ENCODE data around the gene ACOT8.
"Not testable (repeated sequence)": the region's sequence is repeated elsewhere in the genome, so short reads cannot be mapped to it uniquely, and the experiment has no call there.

Gene ACOT8

DNA sequence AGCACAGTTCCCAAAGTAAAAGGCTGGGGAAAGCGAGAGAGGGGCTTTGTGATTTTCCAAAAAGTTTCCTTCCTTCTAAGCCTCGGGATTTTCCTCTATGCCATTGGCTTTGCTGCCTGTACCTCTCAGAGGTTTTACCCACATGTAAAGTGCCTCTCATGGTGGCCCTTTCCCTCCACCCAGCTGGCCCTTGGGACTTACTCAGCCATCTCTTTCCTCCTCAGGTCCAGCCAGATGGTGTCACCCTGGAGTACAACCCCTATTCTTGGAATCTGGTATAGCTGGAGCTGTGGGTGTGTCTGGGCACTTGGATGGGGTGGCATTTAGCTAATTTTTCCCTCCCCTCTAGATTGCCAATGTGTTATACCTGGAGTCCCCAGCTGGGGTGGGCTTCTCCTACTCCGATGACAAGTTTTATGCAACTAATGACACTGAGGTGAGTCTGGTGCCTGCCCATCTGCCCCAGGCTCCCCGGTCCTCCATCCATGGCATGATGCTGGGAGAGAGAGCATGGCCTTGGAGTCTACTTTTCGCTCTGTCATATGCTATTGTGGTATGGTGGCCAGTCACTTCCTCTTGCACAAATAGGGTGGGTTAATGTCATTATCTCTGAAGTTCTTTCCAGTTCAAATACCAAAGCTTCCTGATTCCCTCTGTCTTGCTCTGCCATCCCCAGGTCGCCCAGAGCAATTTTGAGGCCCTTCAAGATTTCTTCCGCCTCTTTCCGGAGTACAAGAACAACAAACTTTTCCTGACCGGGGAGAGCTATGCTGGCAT is 35.0 kb upstream of the ACOT8 start:
- H3K27ac Mint-ChIP-seq, result peak overlapping the region; percentile 88
- peaks cover 49% of the 10 kb centered on the region for H3K4me1 Mint-ChIP-seq
- peaks cover 25% of the 10 kb centered on the region for H3K36me3 Mint-ChIP-seq
- H3K9me3 Mint-ChIP-seq, result no peaks in the 10 kb centered on the region
- no peak for ATAC-seq
- peak overlapping the region; percentile 90 for H3K4me3 Mint-ChIP-seq
- no peaks in the 10 kb centered on the region for H3K27me3 Mint-ChIP-seq

DNA sequence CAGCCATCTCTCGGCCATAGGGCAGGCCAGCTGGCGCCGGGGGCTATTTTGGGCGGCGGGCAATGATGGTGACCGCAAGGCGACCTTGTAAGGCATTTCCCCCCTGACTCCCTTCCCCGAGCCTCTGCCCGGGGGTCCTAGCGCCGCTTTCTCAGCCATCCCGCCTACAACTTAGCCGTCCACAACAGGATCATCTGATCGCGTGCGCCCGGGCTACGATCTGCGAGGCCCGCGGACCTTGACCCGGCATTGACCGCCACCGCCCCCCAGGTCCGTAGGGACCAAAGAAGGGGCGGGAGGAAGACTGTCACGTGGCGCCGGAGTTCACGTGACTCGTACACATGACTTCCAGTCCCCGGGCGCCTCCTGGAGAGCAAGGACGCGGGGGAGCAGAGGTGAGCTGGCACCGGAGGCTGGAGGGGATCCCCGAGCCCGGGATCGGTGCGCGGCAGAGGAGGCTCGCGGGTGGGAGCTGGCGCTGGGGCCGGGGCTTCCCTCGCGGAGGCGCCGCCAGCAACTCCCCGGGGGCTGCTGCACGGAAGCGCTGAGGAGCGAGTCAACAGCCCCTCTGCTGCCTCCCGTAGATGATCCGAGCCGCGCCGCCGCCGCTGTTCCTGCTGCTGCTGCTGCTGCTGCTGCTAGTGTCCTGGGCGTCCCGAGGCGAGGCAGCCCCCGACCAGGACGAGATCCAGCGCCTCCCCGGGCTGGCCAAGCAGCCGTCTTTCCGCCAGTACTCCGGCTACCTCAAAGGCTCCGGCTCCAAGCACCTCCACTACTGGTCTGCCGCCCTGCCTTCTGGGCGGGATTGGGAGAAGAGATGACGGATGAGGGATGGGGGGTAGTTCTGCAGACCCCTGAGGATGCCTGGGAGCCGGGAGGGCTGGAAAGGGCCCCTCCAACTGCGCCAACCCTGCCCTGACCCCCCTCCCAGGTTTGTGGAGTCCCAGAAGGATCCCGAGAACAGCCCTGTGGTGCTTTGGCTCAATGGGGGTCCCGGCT is 34.1 kb upstream of the ACOT8 start, which contains the start of the genes CTSA and NEURL2:
TSS of gene CTSA (plus strand) at position 351 of the 999 bp plus-strand sequence. CDS start at position 585, 234 bp downstream.
TSS of gene NEURL2 (minus strand) at position 224 of the 999 bp plus-strand sequence. CDS start at position 7, 217 bp downstream.
- peak; percentile 90 for ATAC-seq
- Mint-ChIP-seq H3K9me3 (no peaks in the 10 kb centered on the region), H3K4me3 (peak within 1 kb of the TSS; percentile 90), H3K36me3 (peaks cover 20% of the 10 kb centered on the region), H3K27ac (peak within 1 kb of the TSS; percentile 88), H3K27me3 (no peaks in the 10 kb centered on the region), H3K4me1 (peaks cover 56% of the 10 kb centered on the region)

DNA sequence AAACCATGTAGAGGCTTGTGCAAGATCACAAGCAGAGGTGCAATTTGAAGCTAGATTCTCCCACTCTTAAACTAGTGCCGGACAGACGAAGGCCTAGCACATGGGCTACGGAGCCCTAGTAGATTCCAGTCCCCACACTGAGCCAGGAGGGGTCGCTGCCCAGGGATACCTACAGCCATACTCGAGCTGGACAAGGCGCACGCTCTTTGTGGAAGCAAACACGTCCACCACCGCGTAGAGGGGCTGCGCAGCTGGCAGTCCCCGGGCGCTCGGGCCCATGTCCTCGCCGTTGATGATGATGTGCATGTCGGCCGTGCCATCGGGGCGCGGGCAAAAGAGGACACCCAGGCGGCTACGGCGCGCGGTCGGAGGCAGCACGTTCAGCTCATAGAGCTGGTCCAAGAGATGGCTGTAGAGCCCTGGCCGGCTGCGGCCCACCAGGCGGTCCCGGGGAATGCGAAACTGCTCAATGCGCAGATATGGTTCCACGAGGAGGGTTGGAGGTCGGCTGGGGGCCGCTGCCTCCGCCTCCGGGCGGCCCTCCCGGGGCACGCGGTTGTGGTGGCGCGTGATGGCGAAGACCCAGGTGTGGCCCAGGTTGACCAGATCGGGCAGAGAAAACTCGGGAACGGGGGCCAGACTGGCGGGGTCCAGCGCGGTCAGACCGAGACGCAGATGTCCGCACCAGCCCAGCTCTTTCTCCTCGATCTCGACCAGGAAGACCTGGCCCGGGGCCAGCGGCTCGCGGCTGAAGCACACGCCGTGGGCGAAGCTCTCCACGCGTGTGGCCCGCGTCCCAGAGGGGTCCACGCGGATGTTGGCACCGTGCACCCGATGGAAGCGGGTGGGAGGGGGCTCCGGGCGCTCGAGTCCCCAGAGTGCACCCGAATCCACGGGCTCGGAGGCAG is 33.1 kb upstream of the ACOT8 start:
- peak; percentile 18 for ATAC-seq
- peaks cover 58% of the 10 kb centered on the region for H3K4me1 Mint-ChIP-seq

DNA sequence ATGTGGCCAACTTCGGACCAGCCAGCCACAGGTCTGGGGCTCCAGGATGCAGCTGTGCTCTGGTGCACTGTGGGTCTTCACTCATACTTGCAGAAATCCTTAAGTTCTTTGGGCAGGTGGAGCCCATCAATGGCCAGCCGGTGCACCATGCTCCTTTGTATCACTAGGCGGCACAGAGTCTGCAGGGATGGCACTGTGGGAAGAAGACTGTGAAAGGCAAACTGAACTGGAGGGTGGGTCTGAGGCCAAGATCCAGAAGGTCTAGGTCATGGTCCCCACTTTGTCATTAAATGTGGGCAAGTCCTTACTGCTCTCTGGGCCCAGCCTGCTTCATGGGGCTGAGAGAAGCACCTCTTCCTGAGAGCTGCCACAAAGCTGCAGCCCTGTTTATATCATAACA is 31.5 kb upstream of the ACOT8 start:
- H3K27ac Mint-ChIP-seq, result peak overlapping the region; percentile 88

More for the DNA sequence above, 33.1 kb upstream of the ACOT8 start:
- peak overlapping the region; percentile 88 for H3K27ac Mint-ChIP-seq
- H3K4me3 Mint-ChIP-seq, result peak overlapping the region; percentile 90
- H3K27me3 Mint-ChIP-seq, result no peaks in the 10 kb centered on the region
- H3K36me3 Mint-ChIP-seq, result peaks cover 20% of the 10 kb centered on the region
- H3K9me3 Mint-ChIP-seq, result no peaks in the 10 kb centered on the region

DNA sequence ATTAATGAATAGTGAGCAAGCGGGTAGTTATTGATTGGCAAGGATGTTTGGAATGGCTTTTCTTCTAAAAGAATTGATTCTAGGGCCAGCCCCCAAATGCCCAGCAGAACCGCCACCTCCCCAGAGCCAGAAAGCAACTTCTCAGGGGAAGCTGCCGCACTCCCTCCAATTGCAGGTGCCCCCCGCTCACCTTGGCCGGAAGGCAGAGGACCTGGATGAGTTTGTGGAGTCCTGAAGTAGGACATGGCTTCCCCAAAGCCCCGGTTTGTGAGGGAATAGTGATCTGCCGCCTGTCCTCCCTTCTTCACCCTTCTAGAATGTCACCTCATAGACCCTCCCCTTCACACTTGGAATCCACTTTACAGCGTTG is 30.1 kb upstream of the ACOT8 start, which contains the start of gene SPATA25:
TSS of gene SPATA25 (minus strand) at position 277 of the 370 bp plus-strand sequence. CDS start at position 245, 32 bp downstream.
- H3K27ac Mint-ChIP-seq, result no peak within 1 kb of the TSS
- no peaks in the 10 kb centered on the region for H3K9me3 Mint-ChIP-seq
- no peak for ATAC-seq
- H3K36me3 Mint-ChIP-seq, result peaks cover 26% of the 10 kb centered on the region
- H3K27me3 Mint-ChIP-seq, result no peaks in the 10 kb centered on the region
- H3K4me3 Mint-ChIP-seq, result no peak within 1 kb of the TSS
- H3K4me1 Mint-ChIP-seq, result peaks cover 66% of the 10 kb centered on the region

More for the DNA sequence above, 31.5 kb upstream of the ACOT8 start:
- ATAC-seq, result no peak
- Mint-ChIP-seq H3K27me3 (no peaks in the 10 kb centered on the region), H3K36me3 (peaks cover 13% of the 10 kb centered on the region), H3K4me3 (no peak overlapping the region), H3K4me1 (peaks cover 66% of the 10 kb centered on the region), H3K9me3 (no peaks in the 10 kb centered on the region)

DNA sequence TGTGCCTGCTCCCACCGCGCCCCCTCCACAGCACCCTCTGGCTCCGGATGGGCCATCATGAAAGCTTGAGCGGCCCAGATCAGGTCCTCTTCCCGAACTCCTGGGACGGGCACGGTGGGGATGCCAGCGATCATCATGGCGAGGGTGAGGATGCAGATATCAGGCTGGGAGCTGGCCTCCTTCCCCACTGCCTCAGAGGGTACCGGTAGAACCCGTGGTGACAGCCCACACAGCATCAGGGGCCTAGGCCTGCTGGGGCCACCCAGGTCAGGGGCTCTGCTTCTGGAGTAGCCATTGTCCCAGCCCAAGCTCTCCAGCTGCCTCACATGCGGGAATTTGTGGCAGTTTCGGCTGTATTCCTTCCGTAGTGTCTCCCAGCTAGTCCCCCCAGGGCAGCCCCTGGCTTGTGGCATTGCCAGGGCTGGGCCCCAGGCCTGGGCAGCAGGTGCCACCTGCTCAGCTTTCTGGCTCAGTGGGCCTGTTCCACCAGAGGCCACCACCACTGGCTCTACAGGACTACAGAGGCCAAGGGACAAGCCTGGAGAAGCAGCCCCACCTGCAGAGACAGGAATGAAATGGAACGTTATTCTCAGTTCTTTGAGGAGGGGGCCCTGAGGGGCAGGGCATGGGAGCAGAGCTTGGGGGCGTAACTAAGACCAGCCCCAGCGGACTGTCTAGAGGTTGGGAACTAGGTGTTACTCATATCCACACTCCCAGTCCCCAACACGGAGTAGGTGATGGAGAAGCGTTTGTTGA is 29.6 kb upstream of the ACOT8 start:
- Mint-ChIP-seq H3K36me3 (peaks cover 27% of the 10 kb centered on the region), H3K27ac (no peak overlapping the region), H3K27me3 (no peaks in the 10 kb centered on the region), H3K4me1 (peaks cover 66% of the 10 kb centered on the region), H3K4me3 (no peak overlapping the region), H3K9me3 (no peaks in the 10 kb centered on the region)
- no peak for ATAC-seq

DNA sequence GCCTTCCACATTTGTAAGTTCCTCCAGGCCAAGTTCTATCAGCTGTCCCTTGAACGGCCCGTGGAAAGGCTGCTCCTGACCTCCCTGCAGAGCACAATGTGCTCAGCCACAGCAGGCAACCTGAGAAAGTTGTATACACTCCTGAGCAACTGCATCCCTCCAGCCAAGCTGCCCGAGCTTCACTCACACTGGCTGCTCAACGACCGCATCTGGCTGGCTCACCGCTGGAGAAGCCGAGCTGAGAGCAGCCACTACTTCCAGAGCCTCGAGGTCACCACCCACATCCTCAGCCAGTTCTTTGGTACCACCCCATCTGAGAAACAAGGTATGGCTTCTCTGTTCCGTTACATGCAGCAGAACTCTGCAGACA is 25.9 kb upstream of the ACOT8 start:
- peaks cover 52% of the 10 kb centered on the region for H3K4me1 Mint-ChIP-seq
- no peaks in the 10 kb centered on the region for H3K9me3 Mint-ChIP-seq
- no peak for ATAC-seq
- H3K27ac Mint-ChIP-seq, result peak overlapping the region; percentile 31
- H3K27me3 Mint-ChIP-seq, result no peaks in the 10 kb centered on the region
- H3K4me3 Mint-ChIP-seq, result no peak overlapping the region
- H3K36me3 Mint-ChIP-seq, result peaks cover 27% of the 10 kb centered on the region

DNA sequence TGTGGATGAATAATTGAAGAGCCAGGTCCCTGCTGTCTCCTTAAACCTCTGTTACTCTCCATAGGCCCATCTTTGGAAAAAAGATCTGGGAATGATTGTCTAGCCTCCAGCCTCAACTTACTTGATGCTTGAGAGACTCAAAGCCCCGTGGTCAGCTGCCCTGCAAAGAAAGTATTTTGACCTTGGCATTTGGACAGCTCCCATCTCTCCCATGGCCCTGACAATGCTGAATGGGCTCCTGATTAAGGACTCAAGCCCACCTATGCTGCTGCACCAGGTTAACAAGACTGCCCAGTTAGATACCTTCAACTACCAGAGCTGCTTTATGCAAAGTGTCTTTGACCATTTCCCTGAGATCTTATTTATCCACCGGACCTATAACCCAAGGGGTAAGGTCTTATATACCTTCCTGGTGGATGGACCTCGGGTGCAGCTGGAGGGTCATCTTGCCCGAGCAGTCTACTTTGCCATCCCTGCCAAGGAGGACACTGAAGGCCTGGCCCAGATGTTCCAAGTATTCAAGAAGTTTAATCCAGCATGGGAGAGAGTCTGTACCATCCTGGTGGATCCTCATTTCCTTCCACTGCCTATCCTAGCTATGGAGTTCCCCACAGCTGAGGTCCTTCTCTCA is 25.4 kb upstream of the ACOT8 start:
- H3K27ac Mint-ChIP-seq, result peak overlapping the region; percentile 83

DNA sequence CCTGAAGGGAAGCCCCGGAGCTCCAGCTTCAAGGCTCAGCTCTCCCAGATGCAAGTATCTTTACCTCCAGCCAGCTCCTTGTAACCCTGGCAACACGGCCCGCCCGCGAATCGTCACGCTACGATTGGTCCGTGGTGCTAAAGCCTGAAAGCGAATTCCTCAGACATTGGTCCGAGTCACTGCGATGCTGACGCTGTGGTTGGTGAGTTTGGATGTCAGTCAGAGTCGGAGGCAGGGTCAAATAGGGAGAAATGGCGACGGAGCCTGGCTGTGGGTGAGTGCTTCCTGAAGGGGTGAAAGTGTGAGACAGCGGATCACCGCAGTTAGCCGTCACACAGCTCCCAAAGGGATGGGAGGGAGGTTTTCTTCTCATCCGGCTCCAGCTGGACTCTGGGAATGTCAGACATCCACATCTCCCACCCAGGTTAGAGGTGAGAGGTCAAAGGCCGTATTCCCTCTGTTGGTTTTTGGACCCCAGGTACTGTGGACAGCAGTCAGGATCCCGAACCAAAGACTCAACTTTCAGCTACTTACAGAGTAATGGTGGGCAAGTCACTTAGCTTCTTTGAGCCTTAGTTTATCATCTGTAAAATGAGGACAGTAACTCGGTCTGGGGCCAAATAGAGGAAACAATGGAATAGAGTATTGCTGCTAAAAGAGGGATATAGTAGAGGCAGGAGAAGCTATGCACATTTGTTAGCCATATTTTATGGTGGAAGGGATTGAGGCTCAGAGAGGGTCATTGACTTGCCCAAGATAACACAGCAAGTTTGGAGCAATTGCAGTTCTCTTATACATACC is 24.0 kb upstream of the ACOT8 start, which contains the start of gene ZSWIM1:
TSS of gene ZSWIM1 (plus strand) at position 240 of the 801 bp plus-strand sequence. CDS start 1,366 bp downstream, outside the sequence.
- Mint-ChIP-seq H3K4me3 (peak within 1 kb of the TSS; percentile 81), H3K36me3 (peaks cover 21% of the 10 kb centered on the region), H3K4me1 (peaks cover 45% of the 10 kb centered on the region), H3K27me3 (no peaks in the 10 kb centered on the region), H3K9me3 (no peaks in the 10 kb centered on the region), H3K27ac (peak within 1 kb of the TSS; percentile 83)
- ATAC-seq, result peak; percentile 99

More for the DNA sequence above, 25.4 kb upstream of the ACOT8 start:
- no peaks in the 10 kb centered on the region for H3K27me3 Mint-ChIP-seq
- H3K9me3 Mint-ChIP-seq, result no peaks in the 10 kb centered on the region
- peak overlapping the region; percentile 59 for H3K4me3 Mint-ChIP-seq
- no peak for ATAC-seq
- peaks cover 27% of the 10 kb centered on the region for H3K36me3 Mint-ChIP-seq
- H3K4me1 Mint-ChIP-seq, result peaks cover 52% of the 10 kb centered on the region

DNA sequence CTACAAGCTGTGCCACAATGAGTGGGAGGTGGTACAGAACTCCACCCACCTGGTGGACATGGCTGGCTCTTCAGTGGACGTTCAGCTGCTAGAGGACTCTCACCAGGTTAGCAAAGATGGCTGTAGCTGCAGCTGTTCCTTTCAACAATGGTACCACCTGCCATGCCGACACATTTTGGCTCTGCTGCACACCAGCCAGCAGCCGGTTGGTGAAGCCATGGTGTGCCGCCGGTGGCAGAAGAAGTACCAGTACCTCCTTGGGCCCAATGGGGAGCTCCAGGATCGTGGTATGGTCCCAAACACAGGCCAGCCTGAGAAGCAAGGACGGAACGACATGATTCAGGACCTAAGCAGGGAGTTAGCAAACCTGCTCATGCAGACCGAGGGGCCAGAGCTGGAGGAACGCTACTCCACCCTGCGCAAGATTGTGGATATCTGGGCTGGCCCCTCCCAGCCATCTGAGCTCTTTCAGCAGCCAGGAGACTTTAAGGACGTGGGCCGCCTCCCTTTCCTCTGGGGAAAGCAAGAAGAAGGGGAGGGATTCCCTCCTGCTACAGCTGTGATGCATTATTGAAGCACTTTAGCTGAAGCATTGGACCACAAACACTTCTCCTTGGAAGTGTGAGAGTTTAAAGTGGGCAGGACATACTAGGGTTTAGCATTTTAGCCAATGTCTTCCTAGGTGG is 21.0 kb upstream of the ACOT8 start:
- Mint-ChIP-seq H3K9me3 (no peaks in the 10 kb centered on the region), H3K4me1 (peaks cover 25% of the 10 kb centered on the region), H3K27ac (no peak overlapping the region), H3K4me3 (no peak overlapping the region), H3K27me3 (no peaks in the 10 kb centered on the region), H3K36me3 (peaks cover 10% of the 10 kb centered on the region)
- no peak for ATAC-seq

DNA sequence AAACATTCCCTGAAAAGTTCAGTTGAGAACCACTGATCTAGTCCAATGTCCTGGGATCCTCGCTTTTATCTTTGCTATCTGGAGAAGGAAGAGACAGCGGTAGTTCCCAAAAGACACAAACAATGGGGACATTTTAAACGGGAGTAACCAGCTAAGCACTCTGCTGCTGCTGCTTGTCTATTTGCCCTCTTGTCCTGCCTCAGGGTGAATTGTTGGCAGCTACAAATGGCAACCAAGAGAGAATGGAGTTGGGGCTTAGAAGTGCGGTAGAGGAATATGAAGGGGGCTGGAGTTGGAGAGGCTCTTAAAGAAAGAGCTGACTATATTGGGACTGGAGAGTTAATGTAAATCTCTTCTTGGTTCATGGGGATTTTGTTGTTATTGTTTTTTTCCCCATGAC is 17.4 kb upstream of the ACOT8 start:
- no peak overlapping the region for H3K4me3 Mint-ChIP-seq
- H3K27ac Mint-ChIP-seq, result no peak overlapping the region
- no peaks in the 10 kb centered on the region for H3K27me3 Mint-ChIP-seq
- H3K4me1 Mint-ChIP-seq, result no peaks in the 10 kb centered on the region
- H3K9me3 Mint-ChIP-seq, result no peaks in the 10 kb centered on the region
- ATAC-seq, result no peak
- peaks cover 6% of the 10 kb centered on the region for H3K36me3 Mint-ChIP-seq

DNA sequence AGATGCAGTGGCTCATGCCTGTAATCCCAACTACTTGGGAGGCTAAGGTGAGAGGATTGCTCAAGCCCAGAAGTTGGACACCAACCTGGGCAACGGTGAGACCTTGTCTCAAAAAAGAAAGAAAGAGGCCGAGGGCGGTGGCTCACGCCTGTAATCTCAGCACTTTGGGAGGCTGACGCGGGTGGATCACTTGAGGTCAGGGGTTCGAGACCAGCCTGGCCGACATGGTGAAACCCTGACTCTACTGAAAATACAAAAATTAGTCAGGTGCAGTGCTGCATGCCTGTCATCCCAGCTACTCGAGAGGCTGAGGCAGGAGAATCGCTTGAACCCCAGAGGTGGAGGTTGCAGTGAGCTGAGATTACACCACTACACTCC is 16.9 kb upstream of the ACOT8 start:
- H3K4me1 Mint-ChIP-seq, H3K27me3 Mint-ChIP-seq, H3K9me3 Mint-ChIP-seq, H3K36me3 Mint-ChIP-seq, ATAC-seq, H3K27ac Mint-ChIP-seq, H3K4me3 Mint-ChIP-seq: not testable (repeated sequence)

All from stimulated activated memory B cell treated with anti-CD40 and anti-IgM and Interleukin-4, amounts not matched to agents 10 μg/mL and 1 μg/mL and 100 μg/mL, for 72 hours (primary cell).